A549 (cell line): ENCODE measurements around the gene SYT15. TPM values are rescaled to one million over a fixed set of nuclear protein-coding genes. Genes with fewer than 3 reads are reported as not detected.
"Not testable (repeated sequence)": the region's sequence is repeated elsewhere in the genome, so short reads cannot be mapped to it uniquely, and the experiment has no call there.

Experiments used
- ATAC-seq, 2 experiments: fragments of 200-7000 bp in 1 of 2; fragments of >200 bp in 1 of 2; cut with Nextera tagmentation in 1 of 2; cut with Tn5 transposase in 1 of 2; 3 replicates each; pipeline versions ENCODE4 v1.8.0 to v1.9.1; 2018 to 2020; ENCODE audit warnings: mild to moderate bottlenecking in 1 of 2, moderate library complexity in 1 of 2
- CTCF ChIA-PET: fragments of 300-600 bp; sonication (Branson Sonifier 250); formaldehyde crosslinking; extraction: SDS; loops from one replicate; lab custom pipeline; 2021; ENCODE audit warnings: antibody characterized with exemption, inconsistent platforms; lab: Yijun Ruan, JAX
- POLR2A ChIA-PET: fragments of 350-600 bp; formaldehyde crosslinking; extraction: SDS; loops from one replicate; lab custom pipeline; 2021; ENCODE audit warnings: antibody characterized with exemption, inconsistent platforms; lab: Yijun Ruan, JAX
- DNase-seq, 2 experiments: peaks; one replicate each; pipeline versions ENCODE4 v3.0.0 to v3.0.0-alpha.2; 2011 to 2016; ENCODE audit warnings: low read depth in 1 of 2, low spot score in 1 of 2
- FAIRE-seq: peaks from 2 replicates; lab custom pipeline; 2011; peaks lifted over from hg19 to GRCh38; lab: Jason Lieb, UNC
- H3K27ac ChIP-seq, 2 experiments: fragments of >200 bp; sonication (Bioruptor Twin); formaldehyde crosslinking; 3 replicates each; pipeline ENCODE4 v1.5.1; 2016 to 2017
- H3K4me1 ChIP-seq: fragments of >200 bp; sonication (Bioruptor Twin); formaldehyde crosslinking; 3 replicates; pipeline ENCODE4 v1.6.1; 2016
- H3K4me2 ChIP-seq: fragments of >200 bp; sonication (Bioruptor Twin); formaldehyde crosslinking; 3 replicates; pipeline ENCODE4 v1.6.1; 2016
- H3K4me3 ChIP-seq: fragments of >200 bp; sonication (Bioruptor Twin); formaldehyde crosslinking; 3 replicates; pipeline ENCODE4 v1.5.1; 2016
- H3K9me3 ChIP-seq: fragments of >200 bp; sonication (Bioruptor Twin); formaldehyde crosslinking; 3 replicates; pipeline ENCODE4 v1.6.1; 2016
- WGBS: methylation state at CpG from one replicate; pipeline ENCODE4 v1.1.6; 2017; ENCODE audit errors: missing lambda C conversion rate; 5-methylcytosine and 5-hydroxymethylcytosine counted together
- polyA plus RNA-seq, 4 experiments: library from polyadenylated mRNA; depleted of rRNA in 3 of 4; stranded (reverse); fragments of >200 nt; fragmentation: RNase III in 1 of 4; extraction: RNeasy Plus Mini Kit Qiagen cat#74134 plus additional on column Dnase treatment in 1 of 4; gene quantifications; 2 replicates in 3 of 4; 3 replicates in 1 of 4; pipeline ENCODE4 v1.2.3, GENCODE V29; 2011 to 2017

Gene SYT15
- polyA plus RNA-seq, 2 of the 4 experiments (the other 2 are of a cell fraction), result 3.5 to 3.6 TPM

- FAIRE-seq, H3K27ac ChIP-seq, H3K4me3 ChIP-seq, H3K9me3 ChIP-seq, H3K4me2 ChIP-seq, CTCF ChIA-PET, H3K4me1 ChIP-seq, DNase-seq, POLR2A ChIA-PET: not testable (repeated sequence)
- 0 out of 6 replicates have a peak, but pooled peaks of 1 of the 2 experiments have one; percentile 6 for ATAC-seq
- WGBS, result 97% methylated on average over 35 of the region's 50 CpGs
Measured at GRCh38 chr10:46577624-46578473, 1.1 kb upstream of the SYT15 start.

DNA sequence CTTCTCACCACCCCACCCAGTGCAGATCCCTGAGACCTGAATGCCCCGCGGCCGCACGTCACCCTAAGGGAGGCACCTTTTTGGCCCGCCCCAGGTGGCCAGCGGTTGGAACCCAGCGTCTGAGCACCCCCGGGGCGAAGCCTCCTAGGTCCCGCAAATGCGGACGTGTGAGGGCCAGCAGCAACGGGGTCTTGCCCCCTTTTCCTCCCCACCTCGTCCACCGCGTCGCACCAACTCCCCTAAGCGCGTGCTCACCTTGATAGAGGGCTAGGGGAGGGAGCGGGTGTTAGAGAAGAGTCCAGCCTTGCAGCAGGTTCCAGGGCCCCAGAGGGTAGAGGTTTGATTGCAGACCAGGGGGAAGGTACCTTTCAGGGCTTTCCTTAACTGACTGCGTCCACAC lies 450 bp downstream of the SYT15 start:
- DNase-seq, H3K27ac ChIP-seq, H3K4me3 ChIP-seq, H3K4me1 ChIP-seq, CTCF ChIA-PET, H3K9me3 ChIP-seq, FAIRE-seq, POLR2A ChIA-PET, H3K4me2 ChIP-seq: not testable (repeated sequence)
- WGBS, result no CpG with 5 or more reads among the region's 21 CpGs
- ATAC-seq, result peak; percentile 2 to 9; a peak in 4 of 6 replicates

- H3K9me3 ChIP-seq, H3K27ac ChIP-seq, H3K4me3 ChIP-seq, POLR2A ChIA-PET, DNase-seq, H3K4me1 ChIP-seq, H3K4me2 ChIP-seq, FAIRE-seq, ATAC-seq, CTCF ChIA-PET: not testable (repeated sequence)
- 100% methylated on average over 5 of the region's 12 CpGs for WGBS
Measured at GRCh38 chr10:46581997-46582396, 3.1 kb downstream of the SYT15 start.

GRCh38 chr10:46582568-46582967 lies 3.6 kb downstream of the SYT15 start:
- H3K9me3 ChIP-seq, H3K27ac ChIP-seq, H3K4me2 ChIP-seq, POLR2A ChIA-PET, ATAC-seq, H3K4me3 ChIP-seq, FAIRE-seq, DNase-seq, H3K4me1 ChIP-seq, CTCF ChIA-PET: not testable (repeated sequence)
- no CpG with 5 or more reads among the region's 11 CpGs for WGBS

DNA sequence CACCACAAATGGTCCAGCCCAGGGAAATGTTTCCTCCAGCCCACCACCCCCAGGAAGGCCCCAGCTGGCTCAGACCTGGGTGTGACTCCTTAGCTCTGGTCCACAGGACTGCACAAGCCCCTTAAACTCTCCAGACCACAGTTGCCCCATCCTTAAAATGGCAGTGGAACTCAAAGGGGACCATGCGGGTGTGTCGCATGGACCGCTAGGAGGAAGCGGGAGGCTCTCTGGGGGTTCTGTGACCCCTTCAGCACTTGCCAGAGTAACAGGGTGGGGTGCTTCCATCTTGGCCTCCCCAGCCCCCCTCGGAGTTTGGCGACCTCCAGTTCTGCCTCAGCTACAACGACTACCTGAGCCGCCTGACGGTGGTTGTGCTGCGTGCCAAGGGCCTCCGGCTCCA lies 5.3 kb downstream of the SYT15 start:
- H3K4me1 ChIP-seq, H3K27ac ChIP-seq, DNase-seq, FAIRE-seq, CTCF ChIA-PET, H3K4me2 ChIP-seq, H3K4me3 ChIP-seq, ATAC-seq, H3K9me3 ChIP-seq, POLR2A ChIA-PET: not testable (repeated sequence)
- WGBS, result 95% methylated on average over 4 of the region's 11 CpGs

GRCh38 chr10:46585246-46585645 lies 6.3 kb downstream of the SYT15 start:
- DNase-seq, H3K4me2 ChIP-seq, ATAC-seq, POLR2A ChIA-PET, H3K4me3 ChIP-seq, CTCF ChIA-PET, FAIRE-seq, H3K27ac ChIP-seq, H3K9me3 ChIP-seq, H3K4me1 ChIP-seq: not testable (repeated sequence)
- no CpG with 5 or more reads among the region's 13 CpGs for WGBS

DNA sequence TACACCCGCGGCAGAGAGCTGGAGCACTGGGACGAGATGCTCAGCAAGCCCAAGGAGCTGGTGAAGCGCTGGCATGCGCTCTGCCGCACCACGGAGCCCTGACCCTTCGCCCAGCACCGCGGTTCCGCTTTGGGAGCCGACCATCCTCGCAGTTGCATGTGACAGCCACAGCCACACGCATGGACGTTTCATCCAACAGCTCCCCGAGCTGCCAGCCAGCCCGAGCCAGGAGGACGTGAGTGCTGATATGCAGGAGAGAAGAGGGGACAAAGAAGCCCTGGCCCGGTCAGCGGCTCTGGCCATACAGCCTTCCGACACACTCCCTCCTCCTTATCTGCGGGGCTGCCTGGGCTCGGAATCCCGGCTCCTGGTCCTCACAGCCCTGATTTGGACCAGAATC lies 8.6 kb downstream of the SYT15 start:
- WGBS, result no CpG with 5 or more reads among the region's 24 CpGs

GRCh38 chr10:46588221-46588620 lies 9.3 kb downstream of the SYT15 start:
- ATAC-seq, result peak; percentile 9; a peak in 2 of 6 replicates

More for the DNA sequence above, 8.6 kb downstream of the SYT15 start:
- H3K4me2 ChIP-seq, DNase-seq, POLR2A ChIA-PET, H3K27ac ChIP-seq, H3K4me1 ChIP-seq, CTCF ChIA-PET, FAIRE-seq, H3K4me3 ChIP-seq, H3K9me3 ChIP-seq: not testable (repeated sequence)
- ATAC-seq, result peak; percentile 8 to 10; a peak in 3 of 6 replicates

GRCh38 chr10:46589589-46589988 lies 10.7 kb downstream of the SYT15 start:
- peak; percentile 70 to 78 for ATAC-seq
- POLR2A ChIA-PET, result not testable (repeated sequence)

More at GRCh38 chr10:46588221-46588620, 9.3 kb downstream of the SYT15 start:
- H3K9me3 ChIP-seq, CTCF ChIA-PET, H3K4me3 ChIP-seq, H3K4me2 ChIP-seq, POLR2A ChIA-PET, DNase-seq, H3K4me1 ChIP-seq, FAIRE-seq, H3K27ac ChIP-seq: not testable (repeated sequence)
- no CpG with 5 or more reads among the region's 3 CpGs for WGBS

GRCh38 chr10:46591053-46591452 lies 12.1 kb downstream of the SYT15 start:
- FAIRE-seq, H3K4me3 ChIP-seq, ATAC-seq, H3K27ac ChIP-seq, H3K9me3 ChIP-seq, CTCF ChIA-PET, DNase-seq, H3K4me1 ChIP-seq, POLR2A ChIA-PET, H3K4me2 ChIP-seq: not testable (repeated sequence)
- 100% methylated on average over 1 of the region's 8 CpGs for WGBS

More at GRCh38 chr10:46589589-46589988, 10.7 kb downstream of the SYT15 start:
- H3K4me2 ChIP-seq, H3K27ac ChIP-seq, H3K9me3 ChIP-seq, H3K4me1 ChIP-seq, H3K4me3 ChIP-seq, CTCF ChIA-PET, DNase-seq: not testable (repeated sequence)
- WGBS, result no CpG with 5 or more reads among the region's 3 CpGs
- FAIRE-seq, result peak; percentile 18

- H3K4me1 ChIP-seq, DNase-seq, POLR2A ChIA-PET, ATAC-seq, H3K27ac ChIP-seq, H3K4me2 ChIP-seq, CTCF ChIA-PET, H3K4me3 ChIP-seq, H3K9me3 ChIP-seq, FAIRE-seq: not testable (repeated sequence)
- WGBS, result 96% methylated on average over 13 of the region's 13 CpGs
Measured at GRCh38 chr10:46593307-46593706, 14.4 kb downstream of the SYT15 start.
